ENCODE measurements around the gene AGAP3. TPM values are rescaled to one million over a fixed set of nuclear protein-coding genes. Genes with fewer than 3 reads are reported as not detected.
A peak's percentile ranks its signal among the peaks of the same experiment; 100 is the strongest.

The AGAP3 gene
- total and polyA plus RNA-seq, 2 experiments from 2014 or later: 10.3 to 43.3 TPM

- peaks cover 8% of the 10 kb centered on the region for H4K20me1 ChIP-seq (ENCODE audit: insufficient read depth)
- no peaks in the 10 kb centered on the region for H3K36me3 ChIP-seq (ENCODE audit: low read depth)
- no peak for TF ChIP-seq EZH2 (IDR thresholded peaks at IDR 0.05; ENCODE audit: insufficient read depth, poor library complexity, severe bottlenecking)
- no peak for TF ChIP-seq EZH2phosphoT487 (IDR thresholded peaks at IDR 0.05; ENCODE audit: insufficient read depth, low read depth)
- no peak overlapping the region for H3K9ac ChIP-seq
- peaks cover 99% of the 10 kb centered on the region for H3K79me2 ChIP-seq (ENCODE audit: insufficient read depth)
- in situ Hi-C loops (cut with MboI): no loop called here
- H3K9me3 ChIP-seq (ENCODE audit: low read depth): no peaks in the 10 kb centered on the region
- no peaks in the 10 kb centered on the region for H3K27me3 ChIP-seq (replicated peaks; ENCODE audit: insufficient read depth)
- peaks cover 23% of the 10 kb centered on the region for H3K4me1 ChIP-seq (ENCODE audit: insufficient read depth)
- no peak for DNase-seq
- H2AFZ ChIP-seq: no peak overlapping the region
- no peak overlapping the region for H3K4me3 ChIP-seq
- peaks cover 40% of the 10 kb centered on the region for H3F3A ChIP-seq (ENCODE audit: insufficient read depth)
- H3K27ac ChIP-seq: no peak overlapping the region
- WGBS, 2 experiments (ENCODE audit: low coverage in 1 of 2, low lambda C conversion rate in 2 of 2, missing lambda C conversion rate in 2 of 2): 94 to 95% methylated on average over 14 of the region's 14 CpGs
- no peaks in the 10 kb centered on the region for H3K9me2 ChIP-seq (ENCODE audit: insufficient read depth)
- no peak overlapping the region for H3K4me2 ChIP-seq (ENCODE audit: unreplicated experiment)
Measured at GRCh38 chr7:151091988-151092387, 5.7 kb downstream of the AGAP3 start.

GRCh38 chr7:151093748-151094147 is 7.5 kb downstream of the AGAP3 start:
- peaks cover 31% of the 10 kb centered on the region for H3F3A ChIP-seq (ENCODE audit: insufficient read depth)
- H3K4me3 ChIP-seq: no peak overlapping the region
- no peaks in the 10 kb centered on the region for H3K9me2 ChIP-seq (ENCODE audit: insufficient read depth)
- TF ChIP-seq EZH2phosphoT487 (IDR thresholded peaks at IDR 0.05; ENCODE audit: insufficient read depth, low read depth) (no peak), EZH2 (IDR thresholded peaks at IDR 0.05; ENCODE audit: insufficient read depth, poor library complexity, severe bottlenecking) (no peak)
- 85 to 88% methylated on average over 6 of the region's 6 CpGs for WGBS, 2 experiments (ENCODE audit: low coverage in 1 of 2, low lambda C conversion rate in 2 of 2, missing lambda C conversion rate in 2 of 2)
- H2AFZ ChIP-seq: no peak overlapping the region
- no peak overlapping the region for H3K9ac ChIP-seq
- no peaks in the 10 kb centered on the region for H3K36me3 ChIP-seq (ENCODE audit: low read depth)
- H3K79me2 ChIP-seq (ENCODE audit: insufficient read depth): peaks cover 100% of the 10 kb centered on the region
- DNase-seq: no peak
- peaks cover 12% of the 10 kb centered on the region for H3K4me1 ChIP-seq (ENCODE audit: insufficient read depth)
- H3K4me2 ChIP-seq (ENCODE audit: unreplicated experiment): no peak overlapping the region
- peaks cover 11% of the 10 kb centered on the region for H4K20me1 ChIP-seq (ENCODE audit: insufficient read depth)
- no peaks in the 10 kb centered on the region for H3K27me3 ChIP-seq (replicated peaks; ENCODE audit: insufficient read depth)
- H3K9me3 ChIP-seq (ENCODE audit: low read depth): no peaks in the 10 kb centered on the region
- in situ Hi-C loops (cut with MboI): no loop called here
- no peak overlapping the region for H3K27ac ChIP-seq

GRCh38 chr7:151094675-151095074 is 8.4 kb downstream of the AGAP3 start:
- in situ Hi-C loops (cut with MboI): no loop called here
- Histone ChIP-seq H4K20me1 (ENCODE audit: insufficient read depth) (peaks cover 15% of the 10 kb centered on the region), H2AFZ (no peak overlapping the region), H3K9me2 (ENCODE audit: insufficient read depth) (no peaks in the 10 kb centered on the region), H3K4me1 (ENCODE audit: insufficient read depth) (peaks cover 3% of the 10 kb centered on the region), H3K27ac (peak overlapping the region; percentile 57), H3F3A (ENCODE audit: insufficient read depth) (peaks cover 22% of the 10 kb centered on the region), H3K4me2 (ENCODE audit: unreplicated experiment) (no peak overlapping the region), H3K4me3 (no peak overlapping the region), H3K79me2 (ENCODE audit: insufficient read depth) (peaks cover 100% of the 10 kb centered on the region), H3K9me3 (ENCODE audit: low read depth) (no peaks in the 10 kb centered on the region), H3K36me3 (ENCODE audit: low read depth) (no peaks in the 10 kb centered on the region), H3K27me3 (replicated peaks; ENCODE audit: insufficient read depth) (no peaks in the 10 kb centered on the region), H3K9ac (no peak overlapping the region)
- TF ChIP-seq EZH2 (IDR thresholded peaks at IDR 0.05; ENCODE audit: insufficient read depth, poor library complexity, severe bottlenecking) (no peak), EZH2phosphoT487 (IDR thresholded peaks at IDR 0.05; ENCODE audit: insufficient read depth, low read depth) (no peak)
- 76 to 80% methylated on average over 5 of the region's 5 CpGs for WGBS, 2 experiments (ENCODE audit: low coverage in 1 of 2, low lambda C conversion rate in 2 of 2, missing lambda C conversion rate in 2 of 2)
- peak; percentile 68 for DNase-seq

GRCh38 chr7:151095123-151095797 is 9.0 kb downstream of the AGAP3 start:
- Histone ChIP-seq H3K4me2 (ENCODE audit: unreplicated experiment) (no peak overlapping the region), H3K27me3 (replicated peaks; ENCODE audit: insufficient read depth) (no peaks in the 10 kb centered on the region), H3K36me3 (ENCODE audit: low read depth) (no peaks in the 10 kb centered on the region), H3K27ac (peak overlapping the region; percentile 57), H3K9ac (peak overlapping the region; percentile 35; the same call in 1 of the 2 replicates), H3K9me2 (ENCODE audit: insufficient read depth) (no peaks in the 10 kb centered on the region), H3K9me3 (ENCODE audit: low read depth) (no peaks in the 10 kb centered on the region), H2AFZ (no peak overlapping the region), H3K4me1 (ENCODE audit: insufficient read depth) (no peaks in the 10 kb centered on the region), H4K20me1 (ENCODE audit: insufficient read depth) (peaks cover 17% of the 10 kb centered on the region), H3K79me2 (ENCODE audit: insufficient read depth) (peaks cover 100% of the 10 kb centered on the region), H3F3A (ENCODE audit: insufficient read depth) (peaks cover 20% of the 10 kb centered on the region), H3K4me3 (no peak overlapping the region)
- in situ Hi-C loops (cut with MboI): no loop called here
- no peak for TF ChIP-seq EZH2phosphoT487 (IDR thresholded peaks at IDR 0.05; ENCODE audit: insufficient read depth, low read depth)
- TF ChIP-seq EZH2 (IDR thresholded peaks at IDR 0.05; ENCODE audit: insufficient read depth, poor library complexity, severe bottlenecking): no peak
- DNase-seq: no peak
- whole genome bisulfite sequencing, 2 experiments (ENCODE audit: low coverage in 1 of 2, low lambda C conversion rate in 2 of 2, missing lambda C conversion rate in 2 of 2): 69 to 72% methylated on average over 10 of the region's 10 CpGs

All from GM23248 (cell line).